ENCODE data around the gene DUSP5. TPM values are rescaled to one million over a fixed set of nuclear protein-coding genes. Genes with fewer than 3 reads are reported as not detected.

The DUSP5 gene
- total and polyA plus RNA-seq, 2 experiments from 2014 or later: 49.6 to 60.7 TPM

GRCh38 chr10:110492069-110492822 lies 5.5 kb upstream of the DUSP5 start:
- peaks cover 14% of the 10 kb centered on the region for H3K4me1 ChIP-seq (ENCODE audit: insufficient read depth)
- no peak overlapping the region for H3K4me2 ChIP-seq
- DNase-seq (ENCODE audit: low spot score): no peak
- no peaks in the 10 kb centered on the region for H3K36me3 ChIP-seq (replicated peaks; ENCODE audit: insufficient read depth, low read depth)
- H4K20me1 ChIP-seq (ENCODE audit: insufficient read depth, poor library complexity, severe bottlenecking): no peaks in the 10 kb centered on the region
- TF ChIP-seq EZH2 (IDR thresholded peaks at IDR 0.05; ENCODE audit: borderline replicate concordance): no peak
- no peak for TF ChIP-seq CTCF (IDR thresholded peaks at IDR 0.05; ENCODE audit: poor library complexity)
- TF ChIP-seq EZH2phosphoT487 (IDR thresholded peaks at IDR 0.05; ENCODE audit: low read depth, severe bottlenecking, unreplicated experiment): no peak
- no peaks in the 10 kb centered on the region for H3K9me2 ChIP-seq (replicated peaks; ENCODE audit: insufficient read depth)
- H3K27ac ChIP-seq: no peak overlapping the region
- H3K27me3 ChIP-seq: no peaks in the 10 kb centered on the region
- no peaks in the 10 kb centered on the region for H3K79me2 ChIP-seq
- no peak overlapping the region for H2AFZ ChIP-seq
- WGBS (ENCODE audit: low lambda C conversion rate, missing lambda C conversion rate): 65% methylated on average over 5 of the region's 5 CpGs
- no peaks in the 10 kb centered on the region for H3K9me3 ChIP-seq (ENCODE audit: low read depth)
- H3K4me3 ChIP-seq: no peak overlapping the region

GRCh38 chr10:110493832-110494426 lies 3.8 kb upstream of the DUSP5 start:
- Histone ChIP-seq H3K4me1 (ENCODE audit: insufficient read depth) (peaks cover 14% of the 10 kb centered on the region), H2AFZ (no peak overlapping the region), H3K27me3 (peaks cover 6% of the 10 kb centered on the region), H3K27ac (no peak overlapping the region), H4K20me1 (ENCODE audit: insufficient read depth, poor library complexity, severe bottlenecking) (no peaks in the 10 kb centered on the region), H3K9me3 (ENCODE audit: low read depth) (no peaks in the 10 kb centered on the region), H3K79me2 (peaks cover 4% of the 10 kb centered on the region), H3K9me2 (replicated peaks; ENCODE audit: insufficient read depth) (no peaks in the 10 kb centered on the region), H3K4me2 (no peak overlapping the region), H3K36me3 (replicated peaks; ENCODE audit: insufficient read depth, low read depth) (no peaks in the 10 kb centered on the region), H3K4me3 (no peak overlapping the region)
- no peak for DNase-seq (ENCODE audit: low spot score)
- WGBS (ENCODE audit: low lambda C conversion rate, missing lambda C conversion rate): 69% methylated on average over 11 of the region's 11 CpGs
- no peak for TF ChIP-seq EZH2phosphoT487 (IDR thresholded peaks at IDR 0.05; ENCODE audit: low read depth, severe bottlenecking, unreplicated experiment)
- TF ChIP-seq CTCF (IDR thresholded peaks at IDR 0.05; ENCODE audit: poor library complexity): no peak
- no peak for TF ChIP-seq EZH2 (IDR thresholded peaks at IDR 0.05; ENCODE audit: borderline replicate concordance)

- Histone ChIP-seq H3K9me2 (replicated peaks; ENCODE audit: insufficient read depth) (no peaks in the 10 kb centered on the region), H3K4me3 (no peak overlapping the region), H3K4me2 (no peak overlapping the region), H2AFZ (no peak overlapping the region), H3K27me3 (peaks cover 12% of the 10 kb centered on the region), H3K9me3 (ENCODE audit: low read depth) (no peaks in the 10 kb centered on the region), H3K36me3 (replicated peaks; ENCODE audit: insufficient read depth, low read depth) (no peaks in the 10 kb centered on the region), H3K79me2 (peaks cover 6% of the 10 kb centered on the region), H4K20me1 (ENCODE audit: insufficient read depth, poor library complexity, severe bottlenecking) (no peaks in the 10 kb centered on the region), H3K27ac (no peak overlapping the region), H3K4me1 (ENCODE audit: insufficient read depth) (peaks cover 14% of the 10 kb centered on the region)
- TF ChIP-seq EZH2phosphoT487 (IDR thresholded peaks at IDR 0.05; ENCODE audit: low read depth, severe bottlenecking, unreplicated experiment): no peak
- TF ChIP-seq CTCF (IDR thresholded peaks at IDR 0.05; ENCODE audit: poor library complexity): no peak
- no peak for TF ChIP-seq EZH2 (IDR thresholded peaks at IDR 0.05; ENCODE audit: borderline replicate concordance)
- WGBS (ENCODE audit: low lambda C conversion rate, missing lambda C conversion rate): 86% methylated on average over 3 of the region's 3 CpGs
- no peak for DNase-seq (ENCODE audit: low spot score)
These were observed 3.2 kb upstream of the DUSP5 start for GRCh38 chr10:110494532-110494931.
